Ovary (tissue), 10 donors: ENCODE results near the gene MIGA2. TPM values are rescaled to one million over a fixed set of nuclear protein-coding genes. Genes with fewer than 3 reads are reported as not detected.

ENCODE experiments used
- DNase-seq, 5 donors: peaks; one replicate each; pipeline ENCODE4 v3.0.0-alpha.2; 2019 to 2020
- H3K27ac ChIP-seq, 2 donors: fragments of 200-600 bp; one replicate each; pipeline versions ENCODE4 v1.5.1 to v1.8.0; 2019 to 2022
- H3K27me3 ChIP-seq: fragments of 200-600 bp; one replicate; pipeline ENCODE4 v1.8.0; 2022
- H3K36me3 ChIP-seq: fragments of 200-600 bp; sonication (generic); one replicate; pipeline ENCODE4 v1.5.1; 2019
- H3K4me1 ChIP-seq: one replicate; pipeline ENCODE4 v1.8.1; 2013; ENCODE audit warnings: mild to moderate bottlenecking, moderate library complexity; ENCODE audit not compliant: insufficient read depth
- H3K4me3 ChIP-seq: fragments of 200-600 bp; sonication (generic); one replicate; pipeline ENCODE4 v1.5.1; 2017
- H3K9me3 ChIP-seq, 2 donors: fragments of 200-600 bp in 1 of 2; sonication (generic) in 1 of 2; one replicate each; pipeline versions ENCODE4 v1.5.1 to v1.8.1; 2013 to 2019; ENCODE audit warnings: mild to moderate bottlenecking in 1 of 2, moderate library complexity in 1 of 2
- EP300 ChIP-seq: sonication (generic); formaldehyde crosslinking; IDR thresholded peaks from one replicate; pipeline ENCODE4 v1.6.1; 2017; ENCODE audit warnings: antibody characterized with exemption
- POLR2A ChIP-seq: fragments of 450-650 bp; IDR thresholded peaks from one replicate; pipeline ENCODE4 v1.6.1; 2017; ENCODE audit warnings: antibody characterized with exemption, mild to moderate bottlenecking, moderate library complexity
- WGBS, 3 donors: extraction: QIAGEN DNeasy Blood & Tissue Kit in 1 of 3; methylation state at CpG; one replicate each; pipeline versions ENCODE4 v1.1.5 to v1.1.7; 2013 to 2017; 5-methylcytosine and 5-hydroxymethylcytosine counted together
- intact Hi-C, 4 donors: fragments of 100-400 bp; cut with DNase I; formaldehyde crosslinking; loops; one replicate each; pipeline versions ENCODE4 v1.11.0 to v1.15.1; 2022 to 2023
- long read RNA-seq, 3 donors: library from polyadenylated mRNA in 2 of 3; unstranded in 2 of 3; transcript quantifications; one replicate each; pipeline ENCODE4 v2.0.0 and lab custom pipeline, GENCODE V29; 2021 to 2026
- polyA plus RNA-seq, 2 donors: library from polyadenylated mRNA; stranded (reverse); fragments of 200-250 nt in 1 of 2; fragments of 350-450 nt in 1 of 2; fragmentation: Illumina TruSeq in 1 of 2; extraction: RNeasy Lipid Tissue Mini Kit (QIAGEN cat#74804) in 1 of 2; gene quantifications; one replicate each; pipeline ENCODE4 v1.2.3, GENCODE V29; 2013 to 2014
- total RNA-seq, 7 donors: library from RNA; depleted of rRNA in 2 of 7; stranded (reverse); fragments of >200 nt in 2 of 7; fragmentation: NEBNext Ultra II Directional in 3 of 7; extraction: Animal tissue kit (Norgen Biotek cat#: 25700) in 3 of 7; gene quantifications; one replicate each; pipeline versions ENCODE4 v1.1.0 to v1.2.4, GENCODE V29; 2016 to 2023
- TF ChIP-seq, protein P1 (sequence below), 3 donors: fragments of 450-650 bp in 2 of 3; fragments of 200-600 bp in 1 of 3; IDR thresholded peaks; one replicate each; pipeline versions ENCODE4 v1.5.1 to v1.8.0; 2016 to 2022; ENCODE audit warnings: antibody characterized with exemption in 3 of 3, mild to moderate bottlenecking in 1 of 3
- donor health status: DM: no; HTN: no; CAD: no; lungs with moderate emphysema.
- donor health status: DM: no; HTN: no; CAD: no.
- donor health status: Bipolar disorder and iron deficiency.
- donor health status: DM: yes; HTN: yes; CAD: no.
- donor health status: DM: no; HTN: no; CAD: no.
- donor health status: DM: yes; HTN: yes; CAD: no.

The MIGA2 gene, protein sequence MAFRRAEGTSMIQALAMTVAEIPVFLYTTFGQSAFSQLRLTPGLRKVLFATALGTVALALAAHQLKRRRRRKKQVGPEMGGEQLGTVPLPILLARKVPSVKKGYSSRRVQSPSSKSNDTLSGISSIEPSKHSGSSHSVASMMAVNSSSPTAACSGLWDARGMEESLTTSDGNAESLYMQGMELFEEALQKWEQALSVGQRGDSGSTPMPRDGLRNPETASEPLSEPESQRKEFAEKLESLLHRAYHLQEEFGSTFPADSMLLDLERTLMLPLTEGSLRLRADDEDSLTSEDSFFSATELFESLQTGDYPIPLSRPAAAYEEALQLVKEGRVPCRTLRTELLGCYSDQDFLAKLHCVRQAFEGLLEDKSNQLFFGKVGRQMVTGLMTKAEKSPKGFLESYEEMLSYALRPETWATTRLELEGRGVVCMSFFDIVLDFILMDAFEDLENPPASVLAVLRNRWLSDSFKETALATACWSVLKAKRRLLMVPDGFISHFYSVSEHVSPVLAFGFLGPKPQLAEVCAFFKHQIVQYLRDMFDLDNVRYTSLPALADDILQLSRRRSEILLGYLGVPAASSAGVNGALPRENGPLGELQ
- total RNA-seq (10 to 100 TPM; 18.7 to 36.5 (median 25.5) TPM), polyA plus RNA-seq (10 to 100 TPM in 1 of 2 donors, 1 to 10 TPM in 1; 2.5 to 21.7 TPM)
- long read RNA-seq, donor 1, partial matches to known transcripts = 32 of 116 reads
- long read RNA-seq, donor 1, other reads (novel, unspliced or antisense) = 83 of 116 reads
- long read RNA-seq, donor 2, partial matches to known transcripts = 0 of 1 reads
- long read RNA-seq, donor 2, other reads (novel, unspliced or antisense) = 0 of 1 reads
- long read RNA-seq, donor 3, partial matches to known transcripts = 27 of 88 reads
- long read RNA-seq, donor 3, other reads (novel, unspliced or antisense) = 61 of 88 reads

DNA sequence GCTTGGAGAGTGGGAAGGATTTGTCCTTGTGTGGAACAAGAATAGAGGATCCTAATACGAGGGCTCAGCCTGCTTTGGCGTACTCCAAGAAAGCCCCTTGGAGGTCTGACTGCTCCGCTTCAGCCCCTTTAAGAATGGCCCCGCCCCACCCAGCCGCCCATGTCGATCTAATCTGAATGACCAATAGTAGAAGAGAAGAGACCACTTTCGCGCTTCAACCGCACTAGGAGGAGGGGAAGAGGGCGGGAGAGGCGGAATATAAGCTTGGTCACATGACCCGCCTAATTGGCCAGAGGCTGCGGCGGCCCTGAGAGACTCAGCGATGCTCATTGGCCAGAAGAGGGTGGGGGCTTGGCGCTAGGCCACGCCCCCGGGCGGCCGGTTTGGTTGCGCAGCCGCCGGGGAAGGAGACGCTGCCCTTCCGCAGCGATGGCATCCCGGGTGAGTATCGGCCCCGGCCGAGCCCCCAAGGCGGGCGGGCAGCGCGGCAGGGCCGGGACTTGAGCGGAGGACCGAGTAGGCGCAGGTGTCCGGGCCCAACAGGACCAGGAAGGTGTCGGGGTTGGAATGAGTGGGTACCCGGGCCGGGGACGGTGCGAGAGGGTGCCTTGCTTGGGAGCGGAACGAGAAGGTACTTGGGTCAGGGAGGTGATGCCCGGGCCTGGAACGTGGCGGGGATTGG, at the start of gene MIGA2:
MIGA2 (plus strand) TSS at position 386 of the 682 bp plus-strand sequence. CDS start 3,969 bp downstream, outside the sequence.
- WGBS, 3 donors = 0 to 1% (median 1%) methylated on average over 49 of the region's 49 CpGs
- H3K4me3 ChIP-seq = peak within 1 kb of the TSS; percentile 97
- TF ChIP-seq, protein P1, sequence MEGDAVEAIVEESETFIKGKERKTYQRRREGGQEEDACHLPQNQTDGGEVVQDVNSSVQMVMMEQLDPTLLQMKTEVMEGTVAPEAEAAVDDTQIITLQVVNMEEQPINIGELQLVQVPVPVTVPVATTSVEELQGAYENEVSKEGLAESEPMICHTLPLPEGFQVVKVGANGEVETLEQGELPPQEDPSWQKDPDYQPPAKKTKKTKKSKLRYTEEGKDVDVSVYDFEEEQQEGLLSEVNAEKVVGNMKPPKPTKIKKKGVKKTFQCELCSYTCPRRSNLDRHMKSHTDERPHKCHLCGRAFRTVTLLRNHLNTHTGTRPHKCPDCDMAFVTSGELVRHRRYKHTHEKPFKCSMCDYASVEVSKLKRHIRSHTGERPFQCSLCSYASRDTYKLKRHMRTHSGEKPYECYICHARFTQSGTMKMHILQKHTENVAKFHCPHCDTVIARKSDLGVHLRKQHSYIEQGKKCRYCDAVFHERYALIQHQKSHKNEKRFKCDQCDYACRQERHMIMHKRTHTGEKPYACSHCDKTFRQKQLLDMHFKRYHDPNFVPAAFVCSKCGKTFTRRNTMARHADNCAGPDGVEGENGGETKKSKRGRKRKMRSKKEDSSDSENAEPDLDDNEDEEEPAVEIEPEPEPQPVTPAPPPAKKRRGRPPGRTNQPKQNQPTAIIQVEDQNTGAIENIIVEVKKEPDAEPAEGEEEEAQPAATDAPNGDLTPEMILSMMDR (IDR thresholded peaks at IDR 0.05) = peak in 2 of 3 donors; percentile 8 to 26
- TF ChIP-seq POLR2A = peak; percentile 77
- TF ChIP-seq EP300 = no peak
- no peaks in the 10 kb centered on the region for H3K9me3 ChIP-seq
- H3K4me1 ChIP-seq = peaks cover 12% of the 10 kb centered on the region
- no peaks in the 10 kb centered on the region for H3K36me3 ChIP-seq
- peak within 1 kb of the TSS in 1 of 2 donors; percentile 54 for H3K27ac ChIP-seq
- intact Hi-C loops = loop anchor here in 1 of 4 donors (5.0 kb wide), 1 partner anchor 1234 kb away; the partner anchor contains the start of gene FPGS
- peak; percentile 95 to 98 (median 97) for DNase-seq
- no peaks in the 10 kb centered on the region for H3K27me3 ChIP-seq

DNA sequence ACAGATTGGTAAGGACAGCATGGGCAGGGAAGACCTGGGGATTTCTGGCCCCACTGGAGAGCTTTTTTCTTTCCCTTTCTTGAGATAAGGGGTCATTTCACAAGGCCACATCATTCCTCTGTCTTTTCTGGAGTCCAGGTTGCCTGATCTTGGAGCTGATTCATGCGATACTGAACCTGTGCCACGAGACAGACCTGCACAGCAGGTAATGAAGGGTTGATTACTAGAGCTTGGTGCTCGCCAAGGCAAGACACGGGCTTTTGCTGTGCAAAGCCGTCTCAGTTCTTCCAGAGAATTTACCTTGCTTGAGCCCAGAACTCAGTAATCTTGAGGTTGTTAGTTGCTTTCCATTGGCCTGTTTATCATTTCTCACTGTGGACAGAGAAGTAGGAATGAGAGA, 49.8 kb upstream of the MIGA2 start:
- 87 to 94% (median 93%) methylated on average over 5 of the region's 5 CpGs for WGBS, 3 donors
- no peak for DNase-seq
- Histone ChIP-seq H3K4me3 (no peak overlapping the region), H3K4me1 (no peaks in the 10 kb centered on the region), H3K27ac (no peak overlapping the region), H3K9me3 (no peaks in the 10 kb centered on the region), H3K27me3 (no peaks in the 10 kb centered on the region), H3K36me3 (no peaks in the 10 kb centered on the region)
- TF ChIP-seq POLR2A (no peak), EP300 (no peak)
- TF ChIP-seq, protein P1 (IDR thresholded peaks at IDR 0.05) = no peak
- intact Hi-C loops = no loop called here

DNA sequence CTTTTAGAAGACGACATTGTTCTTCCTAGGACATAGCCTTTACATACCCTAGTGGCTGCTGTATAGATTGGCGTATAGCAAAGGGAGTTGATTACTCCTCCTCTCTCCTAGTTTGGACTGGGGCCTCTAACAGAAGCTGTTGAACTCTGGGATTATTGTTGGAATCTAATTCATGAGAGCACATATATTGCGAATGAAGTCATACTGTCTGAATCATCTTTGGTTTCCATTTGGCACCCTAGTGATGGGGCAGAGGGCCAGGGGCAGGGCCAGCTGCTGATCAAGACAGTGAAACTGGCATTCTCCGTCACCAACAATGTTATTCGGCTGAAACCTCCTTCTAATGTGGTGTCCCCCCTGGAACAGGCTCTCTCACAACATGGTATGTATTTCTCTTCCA, 48.6 kb upstream of the MIGA2 start:
- Histone ChIP-seq H3K4me1 (no peaks in the 10 kb centered on the region), H3K36me3 (no peaks in the 10 kb centered on the region), H3K4me3 (no peak overlapping the region), H3K9me3 (no peaks in the 10 kb centered on the region), H3K27ac (no peak overlapping the region), H3K27me3 (no peaks in the 10 kb centered on the region)
- TF ChIP-seq EP300 = no peak
- no peak for TF ChIP-seq POLR2A
- TF ChIP-seq, protein P1 (IDR thresholded peaks at IDR 0.05) = no peak
- 77 to 92% (median 90%) methylated on average over 5 of the region's 5 CpGs for WGBS, 3 donors
- intact Hi-C loops = no loop called here
- DNase-seq = no peak

DNA sequence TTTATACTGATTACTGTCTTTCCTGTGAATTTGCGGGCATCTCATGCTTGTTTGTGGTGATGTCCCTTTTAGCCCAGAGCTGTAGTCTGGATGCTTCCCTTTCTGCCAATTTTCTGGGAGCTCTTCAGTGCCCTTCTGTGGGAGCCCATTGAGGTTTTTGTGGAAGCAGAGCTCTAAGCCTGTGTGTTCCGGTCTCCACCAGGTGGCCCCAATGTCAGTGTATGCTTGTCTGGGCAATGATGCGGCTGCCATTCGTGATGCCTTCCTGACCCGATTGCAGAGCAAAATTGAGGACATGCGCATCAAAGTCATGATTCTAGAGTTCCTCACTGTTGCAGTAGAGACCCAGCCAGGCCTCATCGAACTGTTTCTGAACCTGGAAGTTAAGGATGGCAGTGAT, 43.4 kb upstream of the MIGA2 start:
- no peaks in the 10 kb centered on the region for H3K27me3 ChIP-seq
- 64 to 71% (median 67%) methylated on average over 7 of the region's 7 CpGs for WGBS, 3 donors
- no peak for DNase-seq
- no peak overlapping the region for H3K27ac ChIP-seq
- no peaks in the 10 kb centered on the region for H3K36me3 ChIP-seq
- no peak for TF ChIP-seq EP300
- no peak for TF ChIP-seq POLR2A
- TF ChIP-seq, protein P1 (IDR thresholded peaks at IDR 0.05) = no peak
- intact Hi-C loops = no loop called here
- no peaks in the 10 kb centered on the region for H3K4me1 ChIP-seq
- H3K9me3 ChIP-seq = no peaks in the 10 kb centered on the region
- H3K4me3 ChIP-seq = no peak overlapping the region
